ENCODE results near the gene KIAA0232.

The KIAA0232 gene

GRCh38 chr4:6782147-6782845 is at the start of gene KIAA0232:
Gene KIAA0232, plus strand, starts transcription at chr4:6782727. Its CDS starts 41,727 bp downstream, at chr4:6824454.
- DNase-seq (ENCODE audit: low read depth) = peak; percentile 97
- TF ChIP-seq CTCF (conservative IDR thresholded peaks at IDR 0.05; ENCODE audit: low read length) = no peak
- H3K4me3 ChIP-seq (ENCODE audit: low read length) = peak within 1 kb of the TSS; percentile 84

GRCh38 chr4:6733358-6734164 is 49.0 kb upstream of the KIAA0232 start:
- no peak overlapping the region for H3K4me3 ChIP-seq (ENCODE audit: low read length)
- no peak for DNase-seq (ENCODE audit: low read depth)
- no peak for TF ChIP-seq CTCF (conservative IDR thresholded peaks at IDR 0.05; ENCODE audit: low read length)

- TF ChIP-seq CTCF (conservative IDR thresholded peaks at IDR 0.05; ENCODE audit: low read length) = no peak
- DNase-seq (ENCODE audit: low read depth) = no peak
- no peak overlapping the region for H3K4me3 ChIP-seq (ENCODE audit: low read length)
Measured at GRCh38 chr4:6734165-6734786, 48.3 kb upstream of the KIAA0232 start.

- H3K4me3 ChIP-seq (ENCODE audit: low read length) = no peak overlapping the region
- no peak for DNase-seq (ENCODE audit: low read depth)
Measured at GRCh38 chr4:6739920-6740319, 42.6 kb upstream of the KIAA0232 start.

DNA sequence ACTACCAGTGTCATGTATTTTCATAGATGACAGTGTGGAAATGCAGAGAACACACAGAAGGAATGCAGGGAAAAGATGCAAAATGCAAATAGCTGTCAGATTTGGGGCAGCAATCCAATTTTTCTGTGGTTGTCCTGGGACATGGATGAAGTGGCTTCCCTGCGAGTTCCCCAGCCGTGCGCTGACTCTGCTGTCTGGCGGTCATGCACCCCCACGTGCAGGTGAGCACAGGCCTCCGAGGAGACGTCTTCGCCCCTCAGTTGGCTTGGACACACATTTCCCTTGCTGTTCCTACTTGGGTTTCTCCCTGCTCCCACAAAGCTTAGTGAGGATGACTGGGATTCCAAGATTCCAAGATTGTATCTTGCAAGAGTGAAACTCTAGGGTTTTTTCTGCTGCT is 42.2 kb upstream of the KIAA0232 start:
- no peak for TF ChIP-seq CTCF (conservative IDR thresholded peaks at IDR 0.05; ENCODE audit: low read length)
- DNase-seq (ENCODE audit: low read depth) = no peak
- no peak overlapping the region for H3K4me3 ChIP-seq (ENCODE audit: low read length)

More at GRCh38 chr4:6739920-6740319, 42.6 kb upstream of the KIAA0232 start:
- no peak for TF ChIP-seq CTCF (conservative IDR thresholded peaks at IDR 0.05; ENCODE audit: low read length)

- DNase-seq (ENCODE audit: low read depth) = no peak
- TF ChIP-seq CTCF (conservative IDR thresholded peaks at IDR 0.05; ENCODE audit: low read length) = no peak
- no peak overlapping the region for H3K4me3 ChIP-seq (ENCODE audit: low read length)
Measured at GRCh38 chr4:6742507-6742906, 40.0 kb upstream of the KIAA0232 start.

Measured in AG10803 (cell line).